Panc1 (cell line): ENCODE measurements around the gene DLL1. TPM values are rescaled to one million over a fixed set of nuclear protein-coding genes. Genes with fewer than 3 reads are reported as not detected.

Experiments used
- ATAC-seq: fragments of 200-7000 bp; cut with Tn5 transposase; 2 replicates; pipeline ENCODE4 v1.9.1; 2020; ENCODE audit warnings: mild to moderate bottlenecking, moderate library complexity
- BruUV-seq: library from RNA; stranded (reverse); fragments of 400-500 nt; replicated peaks from 2 replicates; lab custom pipeline; 2021; lab: Mats Ljungman, UMichigan
- CTCF ChIA-PET: fragments of 300-600 bp; sonication (Branson Sonifier 250); formaldehyde crosslinking; loops from one replicate; lab custom pipeline; 2022; ENCODE audit warnings: antibody characterized with exemption; lab: Charles Lee
- POLR2A ChIA-PET: fragments of 300-600 bp; sonication (Branson Sonifier 250); formaldehyde crosslinking; loops from one replicate; lab custom pipeline; 2022; ENCODE audit warnings: antibody characterized with exemption; lab: Charles Lee
- DNase-seq: peaks from one replicate; pipeline ENCODE4 v3.0.0-alpha.2; 2010; ENCODE audit warnings: low read depth, low spot score
- H3K27ac ChIP-seq: 2 replicates; pipeline ENCODE4 v1.5.1; 2011; ENCODE audit warnings: mild to moderate bottlenecking, low read length, inconsistent platforms
- H3K27me3 ChIP-seq: fragments of 200-500 bp; sonication (Bioruptor generic); 2 replicates; pipeline ENCODE4 v1.6.0; 2014; ENCODE audit warnings: low read length, inconsistent platforms; ENCODE audit not compliant: control insufficient read depth, insufficient read depth
- H3K36me3 ChIP-seq: fragments of 200-500 bp; sonication (Bioruptor generic); 2 replicates; pipeline ENCODE4 v1.5.1; 2014; ENCODE audit warnings: inconsistent platforms, mild to moderate bottlenecking, low read length, moderate library complexity; ENCODE audit not compliant: control insufficient read depth, insufficient read depth
- H3K4me1 ChIP-seq: 2 replicates; pipeline ENCODE4 v1.5.1; 2011; ENCODE audit warnings: inconsistent platforms, mild to moderate bottlenecking, low read length, moderate library complexity; ENCODE audit not compliant: control insufficient read depth, insufficient read depth
- H3K4me3 ChIP-seq, 2 experiments: 2 replicates each; pipeline ENCODE4 v1.5.1; 2011 to 2012; ENCODE audit warnings: low read depth in 2 of 2, low read length in 2 of 2, mild to moderate bottlenecking in 2 of 2, inconsistent platforms in 1 of 2, moderate library complexity in 1 of 2
- H3K9me3 ChIP-seq: fragments of 200-500 bp; sonication (Bioruptor generic); 2 replicates; pipeline ENCODE4 v1.5.1; 2014; ENCODE audit warnings: low read depth, mild to moderate bottlenecking, inconsistent platforms, low read length, moderate library complexity; ENCODE audit not compliant: control insufficient read depth, insufficient read depth
- CTCF ChIP-seq: fragments of 450-650 bp; IDR thresholded peaks from 2 replicates; pipeline ENCODE4 v1.5.1; 2017; ENCODE audit warnings: mild to moderate bottlenecking
- POLR2AphosphoS5 ChIP-seq: IDR thresholded peaks from 2 replicates; pipeline ENCODE4 v1.6.1; 2012; ENCODE audit warnings: mild to moderate bottlenecking, low read depth, low read length, moderate library complexity
- REST ChIP-seq, 2 experiments: IDR thresholded peaks; 2 replicates each; pipeline ENCODE4 v1.6.1; 2011 to 2012; ENCODE audit warnings: low read depth in 2 of 2, control low read depth in 1 of 2, low read length in 1 of 2, mild to moderate bottlenecking in 1 of 2, moderate library complexity in 1 of 2; ENCODE audit not compliant: insufficient read depth in 1 of 2
- SIN3A ChIP-seq: IDR thresholded peaks from 2 replicates; pipeline ENCODE4 v1.6.1; 2012; ENCODE audit warnings: low read depth, mild to moderate bottlenecking, low read length, moderate library complexity, borderline replicate concordance; ENCODE audit not compliant: insufficient read depth
- TCF7L2 ChIP-seq: IDR thresholded peaks from 2 replicates; pipeline ENCODE4 v1.6.1; 2011; ENCODE audit warnings: mild to moderate bottlenecking, low read depth, low read length, inconsistent platforms
- in situ Hi-C: cut with HindIII; loops from 2 replicates; pipeline ENCODE4 v1.10.0; 2016; ENCODE audit warnings: low sequenced_read_pairs, low pct_unique_long_range_greater_than_20kb
- intact Hi-C: fragments of 100-400 bp; cut with micrococcal nuclease; formaldehyde crosslinking; loops from one replicate; pipeline ENCODE4 v1.10.0; 2022; ENCODE audit not compliant: unreplicated experiment
- total RNA-seq: library from RNA; stranded (reverse); gene quantifications from one replicate; pipeline ENCODE4 v1.2.1, GENCODE V29; 2021; ENCODE audit not compliant: unreplicated experiment

DLL1 gene
- total RNA-seq, 1 experiment from 2014 or later, result 2.4 TPM

- TF ChIP-seq TCF7L2 (no peak), SIN3A (no peak), POLR2AphosphoS5 (no peak), CTCF (no peak), REST (IDR thresholded peaks at IDR 0.05; ENCODE audit: insufficient read depth in 1 of 2, low read depth in 2 of 2, low read length in 1 of 2) (no peak)
- POLR2A ChIA-PET, result no interaction called here
- no peaks in the 10 kb centered on the region; the same call in 1 of the 2 replicates for H3K27me3 ChIP-seq
- H3K27ac ChIP-seq, result no peak overlapping the region
- no peaks in the 10 kb centered on the region for H3K36me3 ChIP-seq
- in situ Hi-C loops (no loop called here), intact Hi-C loops (no loop called here)
- no TSS peak for BruUV-seq
- no peaks in the 10 kb centered on the region for H3K9me3 ChIP-seq
- no peak overlapping the region for H3K4me3 ChIP-seq
- 0 out of 2 replicates have a peak, but pooled peaks have one; percentile 32 for ATAC-seq
- no peaks in the 10 kb centered on the region for H3K4me1 ChIP-seq
- CTCF ChIA-PET, result no interaction called here
- DNase-seq, result no peak
Measured at GRCh38 chr6:170244721-170245474, 46.0 kb downstream of the DLL1 start.

GRCh38 chr6:170243791-170244291 is 47.0 kb downstream of the DLL1 start:
- Histone ChIP-seq H3K27ac (no peak overlapping the region), H3K9me3 (no peaks in the 10 kb centered on the region), H3K27me3 (no peaks in the 10 kb centered on the region), H3K36me3 (no peaks in the 10 kb centered on the region), H3K4me3 (no peak overlapping the region), H3K4me1 (no peaks in the 10 kb centered on the region)
- DNase-seq (no peak), ATAC-seq (no peak)
- BruUV-seq, result no TSS peak
- ChIA-PET POLR2A (no interaction called here), CTCF (no interaction called here)
- intact Hi-C loops, result no loop called here
- in situ Hi-C loops, result no loop called here
- TF ChIP-seq CTCF, result no peak
- no peak for TF ChIP-seq TCF7L2
- TF ChIP-seq REST (IDR thresholded peaks at IDR 0.05; ENCODE audit: insufficient read depth in 1 of 2, low read depth in 2 of 2, low read length in 1 of 2), result no peak
- no peak for TF ChIP-seq SIN3A
- no peak for TF ChIP-seq POLR2AphosphoS5
